HEK293 (cell line): ENCODE results near the gene LKAAEAR1.

Source experiments
- ZNF112 ChIP-seq: fragments of 450-650 bp; formaldehyde crosslinking; IDR thresholded peaks from 2 replicates; pipeline ENCODE4 v1.5.0; 2017; ENCODE audit warnings: missing biosample characterization, missing genetic modification characterization
- ZNF274 ChIP-seq, 2 experiments: fragments of 200-500 bp in 1 of 2; fragments of 450-650 bp in 1 of 2; sonication (Bioruptor generic) in 1 of 2; formaldehyde crosslinking in 1 of 2; IDR thresholded peaks; 2 replicates each; pipeline versions ENCODE4 v1.5.1 to v1.6.1; 2014 to 2016; ENCODE audit warnings: borderline replicate concordance in 1 of 2, inconsistent platforms in 1 of 2, low read length in 1 of 2, missing biosample characterization in 1 of 2, missing genetic modification characterization in 1 of 2
- ZNF776 ChIP-seq: fragments of 450-650 bp; formaldehyde crosslinking; IDR thresholded peaks from 2 replicates; pipeline ENCODE4 v1.5.0; 2017; ENCODE audit warnings: missing biosample characterization, missing genetic modification characterization, borderline replicate concordance
- TF ChIP-seq, protein P1 (sequence below): fragments of 450-650 bp; formaldehyde crosslinking; IDR thresholded peaks from 2 replicates; pipeline ENCODE4 v1.5.1; 2016; ENCODE audit warnings: missing biosample characterization, missing genetic modification characterization
- TF ChIP-seq, protein P2 (sequence below): fragments of 450-650 bp; formaldehyde crosslinking; conservative IDR thresholded peaks from 2 replicates; pipeline ENCODE4 v1.5.1; 2016; ENCODE audit warnings: low read depth, missing biosample characterization, missing genetic modification characterization
- TF ChIP-seq, protein P3 (sequence below): fragments of 450-650 bp; formaldehyde crosslinking; IDR thresholded peaks from 2 replicates; pipeline ENCODE4 v1.5.1; 2016; ENCODE audit warnings: missing biosample characterization, missing genetic modification characterization
- TF ChIP-seq, protein P4 (sequence below): fragments of 450-650 bp; formaldehyde crosslinking; IDR thresholded peaks from 2 replicates; pipeline ENCODE4 v1.5.1; 2017; ENCODE audit warnings: missing biosample characterization, missing genetic modification characterization
- TF ChIP-seq, protein P5 (sequence below): fragments of 450-650 bp; formaldehyde crosslinking; IDR thresholded peaks from 2 replicates; pipeline ENCODE4 v1.5.1; 2016; ENCODE audit warnings: missing biosample characterization, missing genetic modification characterization

DNA sequence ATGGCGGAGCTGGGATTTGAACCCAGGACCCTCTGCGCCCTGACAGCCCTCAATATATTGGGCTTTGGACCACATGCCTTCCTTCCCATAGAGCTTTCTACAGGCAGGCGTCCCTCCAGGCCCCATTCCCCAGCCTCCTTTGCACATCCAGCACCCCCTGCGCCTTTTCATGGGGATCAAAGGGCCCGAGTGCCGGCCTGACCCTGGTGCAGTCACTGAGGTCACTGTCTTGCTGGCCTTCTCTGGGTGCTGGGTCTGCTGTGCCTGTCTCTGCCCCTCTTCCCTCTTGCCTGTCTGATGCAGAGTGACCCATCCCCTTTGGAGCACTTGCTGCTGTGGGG, 2.6 kb downstream of the LKAAEAR1 start:
- TF ChIP-seq, protein P1, sequence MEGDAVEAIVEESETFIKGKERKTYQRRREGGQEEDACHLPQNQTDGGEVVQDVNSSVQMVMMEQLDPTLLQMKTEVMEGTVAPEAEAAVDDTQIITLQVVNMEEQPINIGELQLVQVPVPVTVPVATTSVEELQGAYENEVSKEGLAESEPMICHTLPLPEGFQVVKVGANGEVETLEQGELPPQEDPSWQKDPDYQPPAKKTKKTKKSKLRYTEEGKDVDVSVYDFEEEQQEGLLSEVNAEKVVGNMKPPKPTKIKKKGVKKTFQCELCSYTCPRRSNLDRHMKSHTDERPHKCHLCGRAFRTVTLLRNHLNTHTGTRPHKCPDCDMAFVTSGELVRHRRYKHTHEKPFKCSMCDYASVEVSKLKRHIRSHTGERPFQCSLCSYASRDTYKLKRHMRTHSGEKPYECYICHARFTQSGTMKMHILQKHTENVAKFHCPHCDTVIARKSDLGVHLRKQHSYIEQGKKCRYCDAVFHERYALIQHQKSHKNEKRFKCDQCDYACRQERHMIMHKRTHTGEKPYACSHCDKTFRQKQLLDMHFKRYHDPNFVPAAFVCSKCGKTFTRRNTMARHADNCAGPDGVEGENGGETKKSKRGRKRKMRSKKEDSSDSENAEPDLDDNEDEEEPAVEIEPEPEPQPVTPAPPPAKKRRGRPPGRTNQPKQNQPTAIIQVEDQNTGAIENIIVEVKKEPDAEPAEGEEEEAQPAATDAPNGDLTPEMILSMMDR: no peak
- TF ChIP-seq ZNF274 (IDR thresholded peaks at IDR 0.05; ENCODE audit: low read length) (no peak), ZNF274 (tag by site-specific recombination; IDR thresholded peaks at IDR 0.05; ENCODE audit: borderline replicate concordance) (no peak), ZNF112 (tag by site-specific recombination) (no peak), ZNF776 (tag by site-specific recombination) (no peak)
- TF ChIP-seq, protein P2, sequence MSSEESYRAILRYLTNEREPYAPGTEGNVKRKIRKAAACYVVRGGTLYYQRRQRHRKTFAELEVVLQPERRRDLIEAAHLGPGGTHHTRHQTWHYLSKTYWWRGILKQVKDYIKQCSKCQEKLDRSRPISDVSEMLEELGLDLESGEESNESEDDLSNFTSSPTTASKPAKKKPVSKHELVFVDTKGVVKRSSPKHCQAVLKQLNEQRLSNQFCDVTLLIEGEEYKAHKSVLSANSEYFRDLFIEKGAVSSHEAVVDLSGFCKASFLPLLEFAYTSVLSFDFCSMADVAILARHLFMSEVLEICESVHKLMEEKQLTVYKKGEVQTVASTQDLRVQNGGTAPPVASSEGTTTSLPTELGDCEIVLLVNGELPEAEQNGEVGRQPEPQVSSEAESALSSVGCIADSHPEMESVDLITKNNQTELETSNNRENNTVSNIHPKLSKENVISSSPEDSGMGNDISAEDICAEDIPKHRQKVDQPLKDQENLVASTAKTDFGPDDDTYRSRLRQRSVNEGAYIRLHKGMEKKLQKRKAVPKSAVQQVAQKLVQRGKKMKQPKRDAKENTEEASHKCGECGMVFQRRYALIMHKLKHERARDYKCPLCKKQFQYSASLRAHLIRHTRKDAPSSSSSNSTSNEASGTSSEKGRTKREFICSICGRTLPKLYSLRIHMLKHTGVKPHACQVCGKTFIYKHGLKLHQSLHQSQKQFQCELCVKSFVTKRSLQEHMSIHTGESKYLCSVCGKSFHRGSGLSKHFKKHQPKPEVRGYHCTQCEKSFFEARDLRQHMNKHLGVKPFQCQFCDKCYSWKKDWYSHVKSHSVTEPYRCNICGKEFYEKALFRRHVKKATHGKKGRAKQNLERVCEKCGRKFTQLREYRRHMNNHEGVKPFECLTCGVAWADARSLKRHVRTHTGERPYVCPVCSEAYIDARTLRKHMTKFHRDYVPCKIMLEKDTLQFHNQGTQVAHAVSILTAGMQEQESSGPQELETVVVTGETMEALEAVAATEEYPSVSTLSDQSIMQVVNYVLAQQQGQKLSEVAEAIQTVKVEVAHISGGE (tag by site-specific recombination): no peak
- TF ChIP-seq, protein P3, sequence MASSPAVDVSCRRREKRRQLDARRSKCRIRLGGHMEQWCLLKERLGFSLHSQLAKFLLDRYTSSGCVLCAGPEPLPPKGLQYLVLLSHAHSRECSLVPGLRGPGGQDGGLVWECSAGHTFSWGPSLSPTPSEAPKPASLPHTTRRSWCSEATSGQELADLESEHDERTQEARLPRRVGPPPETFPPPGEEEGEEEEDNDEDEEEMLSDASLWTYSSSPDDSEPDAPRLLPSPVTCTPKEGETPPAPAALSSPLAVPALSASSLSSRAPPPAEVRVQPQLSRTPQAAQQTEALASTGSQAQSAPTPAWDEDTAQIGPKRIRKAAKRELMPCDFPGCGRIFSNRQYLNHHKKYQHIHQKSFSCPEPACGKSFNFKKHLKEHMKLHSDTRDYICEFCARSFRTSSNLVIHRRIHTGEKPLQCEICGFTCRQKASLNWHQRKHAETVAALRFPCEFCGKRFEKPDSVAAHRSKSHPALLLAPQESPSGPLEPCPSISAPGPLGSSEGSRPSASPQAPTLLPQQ (tag by site-specific recombination): no peak
- TF ChIP-seq, protein P4, sequence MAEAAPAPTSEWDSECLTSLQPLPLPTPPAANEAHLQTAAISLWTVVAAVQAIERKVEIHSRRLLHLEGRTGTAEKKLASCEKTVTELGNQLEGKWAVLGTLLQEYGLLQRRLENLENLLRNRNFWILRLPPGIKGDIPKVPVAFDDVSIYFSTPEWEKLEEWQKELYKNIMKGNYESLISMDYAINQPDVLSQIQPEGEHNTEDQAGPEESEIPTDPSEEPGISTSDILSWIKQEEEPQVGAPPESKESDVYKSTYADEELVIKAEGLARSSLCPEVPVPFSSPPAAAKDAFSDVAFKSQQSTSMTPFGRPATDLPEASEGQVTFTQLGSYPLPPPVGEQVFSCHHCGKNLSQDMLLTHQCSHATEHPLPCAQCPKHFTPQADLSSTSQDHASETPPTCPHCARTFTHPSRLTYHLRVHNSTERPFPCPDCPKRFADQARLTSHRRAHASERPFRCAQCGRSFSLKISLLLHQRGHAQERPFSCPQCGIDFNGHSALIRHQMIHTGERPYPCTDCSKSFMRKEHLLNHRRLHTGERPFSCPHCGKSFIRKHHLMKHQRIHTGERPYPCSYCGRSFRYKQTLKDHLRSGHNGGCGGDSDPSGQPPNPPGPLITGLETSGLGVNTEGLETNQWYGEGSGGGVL: no peak
- TF ChIP-seq, protein P5, sequence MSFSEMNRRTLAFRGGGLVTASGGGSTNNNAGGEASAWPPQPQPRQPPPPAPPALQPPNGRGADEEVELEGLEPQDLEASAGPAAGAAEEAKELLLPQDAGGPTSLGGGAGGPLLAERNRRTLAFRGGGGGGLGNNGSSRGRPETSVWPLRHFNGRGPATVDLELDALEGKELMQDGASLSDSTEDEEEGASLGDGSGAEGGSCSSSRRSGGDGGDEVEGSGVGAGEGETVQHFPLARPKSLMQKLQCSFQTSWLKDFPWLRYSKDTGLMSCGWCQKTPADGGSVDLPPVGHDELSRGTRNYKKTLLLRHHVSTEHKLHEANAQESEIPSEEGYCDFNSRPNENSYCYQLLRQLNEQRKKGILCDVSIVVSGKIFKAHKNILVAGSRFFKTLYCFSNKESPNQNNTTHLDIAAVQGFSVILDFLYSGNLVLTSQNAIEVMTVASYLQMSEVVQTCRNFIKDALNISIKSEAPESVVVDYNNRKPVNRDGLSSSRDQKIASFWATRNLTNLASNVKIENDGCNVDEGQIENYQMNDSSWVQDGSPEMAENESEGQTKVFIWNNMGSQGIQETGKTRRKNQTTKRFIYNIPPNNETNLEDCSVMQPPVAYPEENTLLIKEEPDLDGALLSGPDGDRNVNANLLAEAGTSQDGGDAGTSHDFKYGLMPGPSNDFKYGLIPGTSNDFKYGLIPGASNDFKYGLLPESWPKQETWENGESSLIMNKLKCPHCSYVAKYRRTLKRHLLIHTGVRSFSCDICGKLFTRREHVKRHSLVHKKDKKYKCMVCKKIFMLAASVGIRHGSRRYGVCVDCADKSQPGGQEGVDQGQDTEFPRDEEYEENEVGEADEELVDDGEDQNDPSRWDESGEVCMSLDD (tag by site-specific recombination): no peak
